ENCODE results near the gene RESF1. TPM values are rescaled to one million over a fixed set of nuclear protein-coding genes. Genes with fewer than 3 reads are reported as not detected.

The RESF1 gene
- total and polyA plus RNA-seq, 2 of the 13 experiments (the other 11 are each of a cell fraction or from before 2014, with no cell fraction given) = 7.9 to 16.8 TPM

DNA sequence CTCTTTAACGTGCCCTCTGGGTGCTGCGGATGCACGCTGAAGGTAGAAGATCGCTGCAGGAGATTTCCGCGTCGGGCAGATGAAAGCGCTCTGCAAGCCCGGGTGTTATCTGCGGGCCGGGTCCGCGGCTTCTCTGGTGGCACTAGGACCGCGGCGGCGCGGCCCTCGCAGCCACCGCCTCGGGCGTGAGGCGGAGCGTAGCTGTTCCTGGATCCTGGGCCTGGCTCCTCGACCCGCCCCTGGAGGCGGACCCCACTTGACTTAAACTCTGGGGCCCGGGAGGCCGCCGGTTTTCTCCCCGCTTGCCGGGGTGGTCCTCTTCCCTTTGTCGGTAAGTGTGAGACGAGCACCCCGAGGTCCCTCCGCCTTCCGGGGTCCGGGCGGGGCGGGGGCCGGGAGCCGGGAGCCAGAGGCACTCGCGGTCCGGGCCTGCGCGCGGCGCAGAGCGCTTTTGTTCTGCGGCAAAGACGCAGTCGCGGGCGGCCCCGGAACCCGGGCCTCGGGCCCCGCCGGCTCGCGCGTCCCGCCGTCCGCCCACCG, at the start of gene RESF1 (continued):
- TF ChIP-seq, protein P1, sequence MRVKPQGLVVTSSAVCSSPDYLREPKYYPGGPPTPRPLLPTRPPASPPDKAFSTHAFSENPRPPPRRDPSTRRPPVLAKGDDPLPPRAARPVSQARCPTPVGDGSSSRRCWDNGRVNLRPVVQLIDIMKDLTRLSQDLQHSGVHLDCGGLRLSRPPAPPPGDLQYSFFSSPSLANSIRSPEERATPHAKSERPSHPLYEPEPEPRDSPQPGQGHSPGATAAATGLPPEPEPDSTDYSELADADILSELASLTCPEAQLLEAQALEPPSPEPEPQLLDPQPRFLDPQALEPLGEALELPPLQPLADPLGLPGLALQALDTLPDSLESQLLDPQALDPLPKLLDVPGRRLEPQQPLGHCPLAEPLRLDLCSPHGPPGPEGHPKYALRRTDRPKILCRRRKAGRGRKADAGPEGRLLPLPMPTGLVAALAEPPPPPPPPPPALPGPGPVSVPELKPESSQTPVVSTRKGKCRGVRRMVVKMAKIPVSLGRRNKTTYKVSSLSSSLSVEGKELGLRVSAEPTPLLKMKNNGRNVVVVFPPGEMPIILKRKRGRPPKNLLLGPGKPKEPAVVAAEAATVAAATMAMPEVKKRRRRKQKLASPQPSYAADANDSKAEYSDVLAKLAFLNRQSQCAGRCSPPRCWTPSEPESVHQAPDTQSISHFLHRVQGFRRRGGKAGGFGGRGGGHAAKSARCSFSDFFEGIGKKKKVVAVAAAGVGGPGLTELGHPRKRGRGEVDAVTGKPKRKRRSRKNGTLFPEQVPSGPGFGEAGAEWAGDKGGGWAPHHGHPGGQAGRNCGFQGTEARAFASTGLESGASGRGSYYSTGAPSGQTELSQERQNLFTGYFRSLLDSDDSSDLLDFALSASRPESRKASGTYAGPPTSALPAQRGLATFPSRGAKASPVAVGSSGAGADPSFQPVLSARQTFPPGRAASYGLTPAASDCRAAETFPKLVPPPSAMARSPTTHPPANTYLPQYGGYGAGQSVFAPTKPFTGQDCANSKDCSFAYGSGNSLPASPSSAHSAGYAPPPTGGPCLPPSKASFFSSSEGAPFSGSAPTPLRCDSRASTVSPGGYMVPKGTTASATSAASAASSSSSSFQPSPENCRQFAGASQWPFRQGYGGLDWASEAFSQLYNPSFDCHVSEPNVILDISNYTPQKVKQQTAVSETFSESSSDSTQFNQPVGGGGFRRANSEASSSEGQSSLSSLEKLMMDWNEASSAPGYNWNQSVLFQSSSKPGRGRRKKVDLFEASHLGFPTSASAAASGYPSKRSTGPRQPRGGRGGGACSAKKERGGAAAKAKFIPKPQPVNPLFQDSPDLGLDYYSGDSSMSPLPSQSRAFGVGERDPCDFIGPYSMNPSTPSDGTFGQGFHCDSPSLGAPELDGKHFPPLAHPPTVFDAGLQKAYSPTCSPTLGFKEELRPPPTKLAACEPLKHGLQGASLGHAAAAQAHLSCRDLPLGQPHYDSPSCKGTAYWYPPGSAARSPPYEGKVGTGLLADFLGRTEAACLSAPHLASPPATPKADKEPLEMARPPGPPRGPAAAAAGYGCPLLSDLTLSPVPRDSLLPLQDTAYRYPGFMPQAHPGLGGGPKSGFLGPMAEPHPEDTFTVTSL (CRISPR knock-in tag; IDR thresholded peaks at IDR 0.05; ENCODE audit: borderline replicate concordance) = no peak
- TF ChIP-seq, protein P2, sequence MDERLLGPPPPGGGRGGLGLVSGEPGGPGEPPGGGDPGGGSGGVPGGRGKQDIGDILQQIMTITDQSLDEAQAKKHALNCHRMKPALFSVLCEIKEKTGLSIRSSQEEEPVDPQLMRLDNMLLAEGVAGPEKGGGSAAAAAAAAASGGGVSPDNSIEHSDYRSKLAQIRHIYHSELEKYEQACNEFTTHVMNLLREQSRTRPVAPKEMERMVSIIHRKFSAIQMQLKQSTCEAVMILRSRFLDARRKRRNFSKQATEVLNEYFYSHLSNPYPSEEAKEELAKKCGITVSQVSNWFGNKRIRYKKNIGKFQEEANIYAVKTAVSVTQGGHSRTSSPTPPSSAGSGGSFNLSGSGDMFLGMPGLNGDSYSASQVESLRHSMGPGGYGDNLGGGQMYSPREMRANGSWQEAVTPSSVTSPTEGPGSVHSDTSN (CRISPR knock-in tag; IDR thresholded peaks at IDR 0.05) = no peak
- TF ChIP-seq NAIF1 (CRISPR knock-in tag; IDR thresholded peaks at IDR 0.05; ENCODE audit: borderline replicate concordance) (peak; percentile 61; the same call in 1 of the 2 replicates), SP1 (IDR thresholded peaks at IDR 0.05) (no peak), SP1 (CRISPR knock-in tag; IDR thresholded peaks at IDR 0.05) (peak; percentile 43; the same call in 1 of the 2 replicates), ZNF33B (CRISPR knock-in tag; IDR thresholded peaks at IDR 0.05) (no peak), XRCC5 (optimal IDR thresholded peaks at IDR 0.05; ENCODE audit: low read length) (peak; percentile 92), KMT2A (CRISPR knock-in tag; IDR thresholded peaks at IDR 0.05) (peak; percentile 95), MIXL1 (CRISPR knock-in tag; IDR thresholded peaks at IDR 0.05) (peak; percentile 14; the same call in 1 of the 2 replicates), ZNF337 (CRISPR knock-in tag; IDR thresholded peaks at IDR 0.05; ENCODE audit: borderline replicate concordance, low read depth) (0 out of 2 replicates have a peak, but pooled peaks have one; percentile 55), ELF4 (CRISPR knock-in tag; IDR thresholded peaks at IDR 0.05; ENCODE audit: borderline replicate concordance) (no peak), RARG (CRISPR knock-in tag; IDR thresholded peaks at IDR 0.05; ENCODE audit: low read depth) (no peak), SIX4 (CRISPR knock-in tag; IDR thresholded peaks at IDR 0.05) (no peak), ADNP (CRISPR knock-in tag; IDR thresholded peaks at IDR 0.05) (no peak), ELF1 (CRISPR knock-in tag; IDR thresholded peaks at IDR 0.05) (peak; percentile 80), ZBTB20 (CRISPR knock-in tag; IDR thresholded peaks at IDR 0.05; ENCODE audit: borderline replicate concordance, low read depth) (peak; percentile 76; the same call in 1 of the 2 replicates), ZNF652 (CRISPR knock-in tag; IDR thresholded peaks at IDR 0.05; ENCODE audit: borderline replicate concordance, low read depth) (0 out of 2 replicates have a peak, but pooled peaks have one; percentile 10), ZNF782 (CRISPR knock-in tag; IDR thresholded peaks at IDR 0.05; ENCODE audit: borderline replicate concordance) (0 out of 2 replicates have a peak, but pooled peaks have one; percentile 38)
- TF ChIP-seq, protein P3, sequence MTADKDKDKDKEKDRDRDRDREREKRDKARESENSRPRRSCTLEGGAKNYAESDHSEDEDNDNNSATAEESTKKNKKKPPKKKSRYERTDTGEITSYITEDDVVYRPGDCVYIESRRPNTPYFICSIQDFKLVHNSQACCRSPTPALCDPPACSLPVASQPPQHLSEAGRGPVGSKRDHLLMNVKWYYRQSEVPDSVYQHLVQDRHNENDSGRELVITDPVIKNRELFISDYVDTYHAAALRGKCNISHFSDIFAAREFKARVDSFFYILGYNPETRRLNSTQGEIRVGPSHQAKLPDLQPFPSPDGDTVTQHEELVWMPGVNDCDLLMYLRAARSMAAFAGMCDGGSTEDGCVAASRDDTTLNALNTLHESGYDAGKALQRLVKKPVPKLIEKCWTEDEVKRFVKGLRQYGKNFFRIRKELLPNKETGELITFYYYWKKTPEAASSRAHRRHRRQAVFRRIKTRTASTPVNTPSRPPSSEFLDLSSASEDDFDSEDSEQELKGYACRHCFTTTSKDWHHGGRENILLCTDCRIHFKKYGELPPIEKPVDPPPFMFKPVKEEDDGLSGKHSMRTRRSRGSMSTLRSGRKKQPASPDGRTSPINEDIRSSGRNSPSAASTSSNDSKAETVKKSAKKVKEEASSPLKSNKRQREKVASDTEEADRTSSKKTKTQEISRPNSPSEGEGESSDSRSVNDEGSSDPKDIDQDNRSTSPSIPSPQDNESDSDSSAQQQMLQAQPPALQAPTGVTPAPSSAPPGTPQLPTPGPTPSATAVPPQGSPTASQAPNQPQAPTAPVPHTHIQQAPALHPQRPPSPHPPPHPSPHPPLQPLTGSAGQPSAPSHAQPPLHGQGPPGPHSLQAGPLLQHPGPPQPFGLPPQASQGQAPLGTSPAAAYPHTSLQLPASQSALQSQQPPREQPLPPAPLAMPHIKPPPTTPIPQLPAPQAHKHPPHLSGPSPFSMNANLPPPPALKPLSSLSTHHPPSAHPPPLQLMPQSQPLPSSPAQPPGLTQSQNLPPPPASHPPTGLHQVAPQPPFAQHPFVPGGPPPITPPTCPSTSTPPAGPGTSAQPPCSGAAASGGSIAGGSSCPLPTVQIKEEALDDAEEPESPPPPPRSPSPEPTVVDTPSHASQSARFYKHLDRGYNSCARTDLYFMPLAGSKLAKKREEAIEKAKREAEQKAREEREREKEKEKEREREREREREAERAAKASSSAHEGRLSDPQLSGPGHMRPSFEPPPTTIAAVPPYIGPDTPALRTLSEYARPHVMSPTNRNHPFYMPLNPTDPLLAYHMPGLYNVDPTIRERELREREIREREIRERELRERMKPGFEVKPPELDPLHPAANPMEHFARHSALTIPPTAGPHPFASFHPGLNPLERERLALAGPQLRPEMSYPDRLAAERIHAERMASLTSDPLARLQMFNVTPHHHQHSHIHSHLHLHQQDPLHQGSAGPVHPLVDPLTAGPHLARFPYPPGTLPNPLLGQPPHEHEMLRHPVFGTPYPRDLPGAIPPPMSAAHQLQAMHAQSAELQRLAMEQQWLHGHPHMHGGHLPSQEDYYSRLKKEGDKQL (CRISPR knock-in tag; IDR thresholded peaks at IDR 0.05; ENCODE audit: low read depth) = no peak
